SK-N-MC (cell line): ENCODE data around the gene ARNT2.

Source experiments
- EZH2 ChIP-seq: fragments of 200-600 bp; sonication (generic); IDR thresholded peaks from one replicate; pipeline ENCODE4 v1.6.1; 2017; ENCODE audit warnings: antibody characterized with exemption
- POLR2AphosphoS5 ChIP-seq: IDR thresholded peaks from 2 replicates; pipeline ENCODE4 v1.6.1; 2012; ENCODE audit warnings: mild to moderate bottlenecking, low read depth, low read length, borderline replicate concordance

DNA sequence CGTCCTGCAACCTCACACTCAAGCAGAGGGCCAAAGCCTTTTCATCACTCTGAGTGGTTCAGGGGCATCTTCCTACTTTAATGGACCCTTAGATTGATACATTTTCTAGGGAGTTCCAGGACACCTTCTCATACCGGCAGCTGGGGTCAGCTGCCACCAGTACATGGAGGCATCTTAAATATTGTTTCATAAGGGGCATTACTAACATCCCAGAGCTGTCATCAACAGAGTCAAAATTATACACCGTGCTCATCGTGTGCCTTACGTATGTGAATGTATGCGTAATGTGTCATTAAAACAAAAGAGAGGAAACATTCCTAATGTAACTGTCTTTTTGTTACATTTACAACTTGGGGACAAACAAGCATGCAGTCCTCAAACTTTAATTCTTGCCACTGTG is 57.9 kb downstream of the ARNT2 start:
- TF ChIP-seq EZH2 = no peak
- no peak for TF ChIP-seq POLR2AphosphoS5
